PFSK-1 (cell line): ENCODE data around the gene ADAP1.

ENCODE experiments used
- POLR2AphosphoS5 ChIP-seq: IDR thresholded peaks from 2 replicates; pipeline ENCODE4 v1.6.1; 2012; ENCODE audit warnings: low read depth, mild to moderate bottlenecking, control low read depth, low read length, moderate library complexity
- REST ChIP-seq, 2 experiments: IDR thresholded peaks; 2 replicates each; pipeline versions ENCODE4 v1.6.1 to v1.8.0; 2011 to 2012; ENCODE audit warnings: low read depth in 2 of 2, low read length in 2 of 2, control low read depth in 1 of 2, inconsistent platforms in 1 of 2, mild to moderate bottlenecking in 1 of 2, moderate library complexity in 1 of 2; ENCODE audit not compliant: insufficient read depth in 1 of 2
- TAF1 ChIP-seq: IDR thresholded peaks from 2 replicates; pipeline ENCODE4 v1.6.1; 2012; ENCODE audit warnings: low read length, control low read depth, borderline replicate concordance; ENCODE audit not compliant: insufficient read depth

- TF ChIP-seq REST (IDR thresholded peaks at IDR 0.05; ENCODE audit: insufficient read depth in 1 of 2, low read depth in 2 of 2, low read length in 2 of 2), result no peak
- no peak for TF ChIP-seq TAF1
- no peak for TF ChIP-seq POLR2AphosphoS5
Measured at GRCh38 chr7:921581-922333, 32.7 kb downstream of the ADAP1 start.
